ENCODE results near the gene TBC1D9B. TPM values are rescaled to one million over a fixed set of nuclear protein-coding genes. Genes with fewer than 3 reads are reported as not detected.
"Not testable (repeated sequence)": the region's sequence is repeated elsewhere in the genome, so short reads cannot be mapped to it uniquely, and the experiment has no call there.

Gene TBC1D9B
- polyA plus RNA-seq, 2 of the 4 experiments (the other 2 are of a cell fraction): 37.2 to 64.7 TPM

- 92% methylated on average over 11 of the region's 18 CpGs for WGBS (ENCODE audit: missing lambda C conversion rate)
- no peaks in the 10 kb centered on the region for H3K9me3 ChIP-seq
- ChIA-PET POLR2A (no interaction called here), CTCF (interaction anchor here (1.2 to 1.5 kb wide), 2 partner anchors 11 to 16 kb away, joined by 4 to 6 read pairs; no protein-coding TSS in a partner anchor)
- H3K4me3 ChIP-seq: no peak overlapping the region
- H3K4me2 ChIP-seq: no peak overlapping the region
- H3K4me1 ChIP-seq: no peaks in the 10 kb centered on the region
- TF ChIP-seq, protein P1, sequence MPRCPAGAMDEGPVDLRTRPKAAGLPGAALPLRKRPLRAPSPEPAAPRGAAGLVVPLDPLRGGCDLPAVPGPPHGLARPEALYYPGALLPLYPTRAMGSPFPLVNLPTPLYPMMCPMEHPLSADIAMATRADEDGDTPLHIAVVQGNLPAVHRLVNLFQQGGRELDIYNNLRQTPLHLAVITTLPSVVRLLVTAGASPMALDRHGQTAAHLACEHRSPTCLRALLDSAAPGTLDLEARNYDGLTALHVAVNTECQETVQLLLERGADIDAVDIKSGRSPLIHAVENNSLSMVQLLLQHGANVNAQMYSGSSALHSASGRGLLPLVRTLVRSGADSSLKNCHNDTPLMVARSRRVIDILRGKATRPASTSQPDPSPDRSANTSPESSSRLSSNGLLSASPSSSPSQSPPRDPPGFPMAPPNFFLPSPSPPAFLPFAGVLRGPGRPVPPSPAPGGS (IDR thresholded peaks at IDR 0.05): no peak
- no peak for TF ChIP-seq RAD21 (conservative IDR thresholded peaks at IDR 0.05 in 1 of 2, IDR thresholded peaks at IDR 0.05 in 1 of 2)
- no peak for TF ChIP-seq ZSCAN20 (CRISPR knock-in tag; IDR thresholded peaks at IDR 0.05)
- no peak for TF ChIP-seq ATOH8 (CRISPR knock-in tag; IDR thresholded peaks at IDR 0.05; ENCODE audit: low read depth)
- TF ChIP-seq TP53 (CRISPR knock-in tag; IDR thresholded peaks at IDR 0.05): no peak
- no peak for TF ChIP-seq FOSL2 (IDR thresholded peaks at IDR 0.05)
- TF ChIP-seq FOSL2 (CRISPR knock-in tag; IDR thresholded peaks at IDR 0.05): no peak
- TF ChIP-seq CEBPB (IDR thresholded peaks at IDR 0.05): no peak
- TF ChIP-seq, protein P2, sequence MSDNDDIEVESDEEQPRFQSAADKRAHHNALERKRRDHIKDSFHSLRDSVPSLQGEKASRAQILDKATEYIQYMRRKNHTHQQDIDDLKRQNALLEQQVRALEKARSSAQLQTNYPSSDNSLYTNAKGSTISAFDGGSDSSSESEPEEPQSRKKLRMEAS (IDR thresholded peaks at IDR 0.05): no peak
- TF ChIP-seq HEYL (CRISPR knock-in tag; IDR thresholded peaks at IDR 0.05): no peak
- no peak for TF ChIP-seq HOXB5 (CRISPR knock-in tag; IDR thresholded peaks at IDR 0.05)
- no peak for TF ChIP-seq CHD2 (IDR thresholded peaks at IDR 0.05; ENCODE audit: low read length, partially characterized antibody)
- TF ChIP-seq RNF2 (IDR thresholded peaks at IDR 0.05; ENCODE audit: borderline replicate concordance, low read depth): no peak
- no peak for TF ChIP-seq JUNB (IDR thresholded peaks at IDR 0.05)
- TF ChIP-seq, protein P3, sequence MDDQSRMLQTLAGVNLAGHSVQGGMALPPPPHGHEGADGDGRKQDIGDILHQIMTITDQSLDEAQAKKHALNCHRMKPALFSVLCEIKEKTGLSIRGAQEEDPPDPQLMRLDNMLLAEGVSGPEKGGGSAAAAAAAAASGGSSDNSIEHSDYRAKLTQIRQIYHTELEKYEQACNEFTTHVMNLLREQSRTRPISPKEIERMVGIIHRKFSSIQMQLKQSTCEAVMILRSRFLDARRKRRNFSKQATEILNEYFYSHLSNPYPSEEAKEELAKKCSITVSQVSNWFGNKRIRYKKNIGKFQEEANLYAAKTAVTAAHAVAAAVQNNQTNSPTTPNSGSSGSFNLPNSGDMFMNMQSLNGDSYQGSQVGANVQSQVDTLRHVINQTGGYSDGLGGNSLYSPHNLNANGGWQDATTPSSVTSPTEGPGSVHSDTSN (IDR thresholded peaks at IDR 0.05): no peak
- no peak for TF ChIP-seq SMC3 (IDR thresholded peaks at IDR 0.05)
- no peak overlapping the region for H3K27ac ChIP-seq
- FAIRE-seq (no peak), ATAC-seq (no peak), DNase-seq (ENCODE audit: low read depth in 1 of 2, low spot score in 1 of 2) (no peak)
These were observed 35.5 kb downstream of the TBC1D9B start for GRCh38 chr5:179872055-179872827.

GRCh38 chr5:179871533-179871932 is 36.2 kb downstream of the TBC1D9B start:
- H3K4me1 ChIP-seq; H3K4me2 ChIP-seq; H3K4me3 ChIP-seq; ATAC-seq; H3K9me3 ChIP-seq; H3K27ac ChIP-seq; DNase-seq (ENCODE audit: low read depth in 1 of 2, low spot score in 1 of 2); FAIRE-seq; POLR2A ChIA-PET: not testable (repeated sequence)
- 97% methylated on average over 10 of the region's 14 CpGs for WGBS (ENCODE audit: missing lambda C conversion rate)
- CTCF ChIA-PET: interaction anchor here (1.2 to 1.5 kb wide), 3 partner anchors 10 to 17 kb away, joined by 4 to 6 read pairs (median 6); no protein-coding TSS in a partner anchor

DNA sequence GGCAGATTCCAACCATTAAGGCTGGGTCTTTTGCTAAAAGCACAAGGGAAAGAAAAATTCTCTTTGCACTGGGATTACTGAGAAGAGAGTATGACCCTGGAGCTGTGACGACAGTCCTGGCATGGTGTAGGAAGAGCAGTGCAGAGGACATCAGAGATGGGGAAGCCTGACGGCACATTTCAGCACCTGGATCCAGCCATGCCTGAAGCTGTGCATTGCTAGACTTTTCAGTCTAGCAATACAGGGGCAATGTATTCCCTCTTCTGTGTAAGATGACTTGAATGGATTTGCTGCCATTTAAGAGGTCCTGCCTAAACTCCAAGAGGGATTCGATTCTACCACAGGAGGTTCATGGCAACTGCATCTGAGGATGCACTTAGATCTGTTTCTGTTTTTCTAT is 36.7 kb downstream of the TBC1D9B start:
- H3K4me3 ChIP-seq: no peak overlapping the region
- DNase-seq (ENCODE audit: low read depth in 1 of 2, low spot score in 1 of 2) (no peak), FAIRE-seq (no peak), ATAC-seq (no peak)
- H3K4me2 ChIP-seq: no peak overlapping the region
- H3K9me3 ChIP-seq: no peaks in the 10 kb centered on the region
- H3K4me1 ChIP-seq: no peaks in the 10 kb centered on the region
- CTCF ChIA-PET: interaction anchor here (0.9 to 1.4 kb wide), 2 partner anchors 10 to 22 kb away, joined by 3 to 6 read pairs; no protein-coding TSS in a partner anchor
- 86% methylated on average over 3 of the region's 3 CpGs for WGBS (ENCODE audit: missing lambda C conversion rate)
- POLR2A ChIA-PET: no interaction called here
- no peak overlapping the region for H3K27ac ChIP-seq
- TF ChIP-seq E2F6 (IDR thresholded peaks at IDR 0.05; ENCODE audit: borderline replicate concordance, low read depth) (no peak), ZFP36 (IDR thresholded peaks at IDR 0.05; ENCODE audit: borderline replicate concordance, partially characterized antibody) (no peak), HDAC2 (IDR thresholded peaks at IDR 0.05) (no peak), EHMT2 (IDR thresholded peaks at IDR 0.05; ENCODE audit: low read depth) (no peak), FOSL2 (IDR thresholded peaks at IDR 0.05) (no peak), FOSL2 (CRISPR knock-in tag; IDR thresholded peaks at IDR 0.05) (no peak), ELK1 (IDR thresholded peaks at IDR 0.05; ENCODE audit: low read depth, low read length) (no peak), SREBF2 (IDR thresholded peaks at IDR 0.05) (no peak), FOSB (CRISPR knock-in tag; IDR thresholded peaks at IDR 0.05) (no peak), BHLHE40 (IDR thresholded peaks at IDR 0.05; ENCODE audit: low read depth, low read length) (no peak), RAD21 (conservative IDR thresholded peaks at IDR 0.05 in 1 of 2, IDR thresholded peaks at IDR 0.05 in 1 of 2) (no peak), ZSCAN20 (CRISPR knock-in tag; IDR thresholded peaks at IDR 0.05) (no peak), CHD4 (IDR thresholded peaks at IDR 0.05; ENCODE audit: borderline replicate concordance) (no peak), NFE2L2 (conservative IDR thresholded peaks at IDR 0.05; ENCODE audit: low read length) (no peak), KDM1A (IDR thresholded peaks at IDR 0.05; ENCODE audit: low read depth) (no peak), JUNB (IDR thresholded peaks at IDR 0.05) (no peak), HOXA7 (CRISPR knock-in tag; IDR thresholded peaks at IDR 0.05) (no peak)
- TF ChIP-seq, protein P2 (IDR thresholded peaks at IDR 0.05): no peak

All from A549 (cell line).